ENCODE results near the gene LDLRAD4. TPM values are rescaled to one million over a fixed set of nuclear protein-coding genes. Genes with fewer than 3 reads are reported as not detected.

Gene LDLRAD4
- total RNA-seq, 1 donor from 2014 or later: 18.4 TPM

- Histone ChIP-seq H3K36me3 (no peaks in the 10 kb centered on the region), H3K27me3 (no peaks in the 10 kb centered on the region), H3K4me3 (no peak overlapping the region), H3K9me3 (no peaks in the 10 kb centered on the region), H3K27ac (no peak overlapping the region), H3K4me1 (no peaks in the 10 kb centered on the region)
- TF ChIP-seq CTCF (IDR thresholded peaks at IDR 0.05): no peak
- intact Hi-C loops (cut with DNase I): no loop called here
- DNase-seq (no peak), ATAC-seq (no peak)
These were observed 149.7 kb downstream of the LDLRAD4 start for GRCh38 chr18:13368080-13368813.

- no peak for TF ChIP-seq CTCF (IDR thresholded peaks at IDR 0.05)
- ATAC-seq: no peak
- H3K4me3 ChIP-seq: no peak overlapping the region
- no peaks in the 10 kb centered on the region for H3K36me3 ChIP-seq
- no peak overlapping the region for H3K27ac ChIP-seq
- intact Hi-C loops (cut with DNase I): no loop called here
- DNase-seq: peak; percentile 59
- H3K4me1 ChIP-seq: no peaks in the 10 kb centered on the region
- no peaks in the 10 kb centered on the region for H3K27me3 ChIP-seq
- no peaks in the 10 kb centered on the region for H3K9me3 ChIP-seq
These were observed 150.8 kb downstream of the LDLRAD4 start for GRCh38 chr18:13369353-13369752.

- Histone ChIP-seq H3K27ac (no peak overlapping the region), H3K4me1 (peaks cover 2% of the 10 kb centered on the region), H3K4me3 (no peak overlapping the region), H3K9me3 (no peaks in the 10 kb centered on the region), H3K36me3 (no peaks in the 10 kb centered on the region), H3K27me3 (no peaks in the 10 kb centered on the region)
- intact Hi-C loops (cut with DNase I): no loop called here
- no peak for DNase-seq
- TF ChIP-seq CTCF (IDR thresholded peaks at IDR 0.05): no peak
- no peak for ATAC-seq
These were observed 151.4 kb downstream of the LDLRAD4 start for GRCh38 chr18:13369756-13370510.

GRCh38 chr18:13370995-13371625 lies 152.6 kb downstream of the LDLRAD4 start:
- peaks cover 4% of the 10 kb centered on the region for H3K4me1 ChIP-seq
- intact Hi-C loops (cut with DNase I): no loop called here
- H3K27me3 ChIP-seq: no peaks in the 10 kb centered on the region
- TF ChIP-seq CTCF (IDR thresholded peaks at IDR 0.05): no peak
- no peak for DNase-seq
- no peak overlapping the region for H3K4me3 ChIP-seq
- H3K27ac ChIP-seq: no peak overlapping the region
- no peaks in the 10 kb centered on the region for H3K9me3 ChIP-seq
- no peak for ATAC-seq
- no peaks in the 10 kb centered on the region for H3K36me3 ChIP-seq

GRCh38 chr18:13371689-13372418 lies 153.3 kb downstream of the LDLRAD4 start:
- H3K9me3 ChIP-seq: no peaks in the 10 kb centered on the region
- H3K27ac ChIP-seq: no peak overlapping the region
- H3K4me3 ChIP-seq: no peak overlapping the region
- H3K4me1 ChIP-seq: peaks cover 4% of the 10 kb centered on the region
- intact Hi-C loops (cut with DNase I): no loop called here
- H3K27me3 ChIP-seq: no peaks in the 10 kb centered on the region
- H3K36me3 ChIP-seq: no peaks in the 10 kb centered on the region
- no peak for TF ChIP-seq CTCF (IDR thresholded peaks at IDR 0.05)
- DNase-seq (no peak), ATAC-seq (no peak)

Measured in upper lobe of right lung (tissue), 1 donor.